CD4-positive, alpha-beta T cell (primary cell): Measurements from ENCODE around the gene RTKN2. TPM values are rescaled to one million over a fixed set of nuclear protein-coding genes. Genes with fewer than 3 reads are reported as not detected.

ENCODE experiments used
- ATAC-seq: fragments of 200-7000 bp; cut with Tn5 transposase; one replicate; pipeline ENCODE4 v1.10.0; 2022; ENCODE audit warnings: mild to moderate bottlenecking; ENCODE audit not compliant: poor library complexity
- CTCF ChIA-PET: fragments of 350-600 bp; sonication (Branson Sonifier 250); formaldehyde crosslinking; loops from one replicate; lab custom pipeline; 2021; ENCODE audit warnings: antibody characterized with exemption, inconsistent platforms; lab: Charles Lee
- POLR2A ChIA-PET: fragments of 350-600 bp; sonication (Branson Sonifier 250); formaldehyde crosslinking; loops from one replicate; lab custom pipeline; 2021; ENCODE audit warnings: antibody characterized with exemption, inconsistent platforms; lab: Charles Lee
- DNase-seq, 14 experiments: peaks; one replicate each; pipeline ENCODE4 v3.0.0-alpha.2; 2013 to 2020; ENCODE audit warnings: mixed read lengths in 2 of 14
- H3K27ac ChIP-seq, 2 donors: one replicate each; pipeline versions ENCODE4 v1.5.1 to v1.7.0; 2013; ENCODE audit warnings: low read length in 2 of 2, low read depth in 1 of 2, mild to moderate bottlenecking in 1 of 2
- H3K27me3 ChIP-seq, 2 experiments: 1 replicate in 1 of 2; 2 replicates in 1 of 2; pipeline versions ENCODE4 v1.6.1 to v1.7.0; 2013; ENCODE audit warnings: low read length in 2 of 2, control low read depth in 1 of 2, mild to moderate bottlenecking in 1 of 2, moderate library complexity in 1 of 2; ENCODE audit not compliant: insufficient read depth in 2 of 2, control insufficient read depth in 1 of 2
- H3K36me3 ChIP-seq: one replicate; pipeline ENCODE4 v1.6.1; 2013; ENCODE audit warnings: low read length, control low read depth; ENCODE audit not compliant: insufficient read depth
- H3K4me1 ChIP-seq: one replicate; pipeline ENCODE4 v1.6.1; 2013; ENCODE audit warnings: low read length, control low read depth; ENCODE audit not compliant: insufficient read depth
- H3K4me3 ChIP-seq: one replicate; pipeline ENCODE4 v1.5.1; 2013; ENCODE audit warnings: mild to moderate bottlenecking, low read length, moderate library complexity
- H3K9me3 ChIP-seq, 2 experiments: 1 replicate in 1 of 2; 2 replicates in 1 of 2; pipeline versions ENCODE4 v1.6.1 to v1.7.0; 2013; ENCODE audit warnings: low read length in 2 of 2, mild to moderate bottlenecking in 2 of 2, control low read depth in 1 of 2, moderate library complexity in 1 of 2; ENCODE audit not compliant: control insufficient read depth in 1 of 2, insufficient read depth in 1 of 2
- H3K27ac Mint-ChIP-seq: one replicate; pipeline ENCODE4 v1.8.0; 2020; ENCODE audit warnings: mixed read lengths
- H3K27me3 Mint-ChIP-seq: one replicate; pipeline ENCODE4 v1.8.0; 2021; ENCODE audit warnings: mixed read lengths
- H3K36me3 Mint-ChIP-seq: one replicate; pipeline ENCODE4 v1.8.0; 2021; ENCODE audit warnings: low read depth, mixed read lengths
- H3K4me1 Mint-ChIP-seq: one replicate; pipeline ENCODE4 v1.8.0; 2021; ENCODE audit warnings: low read depth, mixed read lengths
- H3K4me3 Mint-ChIP-seq: one replicate; pipeline ENCODE4 v1.8.0; 2020; ENCODE audit warnings: mild to moderate bottlenecking, mixed read lengths
- H3K9me3 Mint-ChIP-seq: one replicate; pipeline ENCODE4 v1.8.0; 2020; ENCODE audit warnings: mixed read lengths
- intact Hi-C, 2 experiments: fragments of 100-400 bp; cut with DNase I in 1 of 2; cut with micrococcal nuclease in 1 of 2; formaldehyde crosslinking; loops; one replicate each; pipeline versions ENCODE4 v1.15.1 to v1.9.0; 2023 to 2025; cut with DNase I, micrococcal nuclease
- total RNA-seq, 174 experiments: library from RNA in 2 of 174; stranded (reverse) in 2 of 174; gene quantifications; one replicate each; pipeline ENCODE4 v1.2.3 and lab custom pipeline; 2021 to 2026
- TF ChIP-seq, protein P1 (sequence below): fragments of 200-600 bp; IDR thresholded peaks from one replicate; pipeline ENCODE4 v1.8.0; 2022; ENCODE audit warnings: antibody characterized with exemption, mild to moderate bottlenecking

RTKN2 gene
- total RNA-seq, 2 experiments from 2014 or later = 3.7 to 3.9 TPM

DNA sequence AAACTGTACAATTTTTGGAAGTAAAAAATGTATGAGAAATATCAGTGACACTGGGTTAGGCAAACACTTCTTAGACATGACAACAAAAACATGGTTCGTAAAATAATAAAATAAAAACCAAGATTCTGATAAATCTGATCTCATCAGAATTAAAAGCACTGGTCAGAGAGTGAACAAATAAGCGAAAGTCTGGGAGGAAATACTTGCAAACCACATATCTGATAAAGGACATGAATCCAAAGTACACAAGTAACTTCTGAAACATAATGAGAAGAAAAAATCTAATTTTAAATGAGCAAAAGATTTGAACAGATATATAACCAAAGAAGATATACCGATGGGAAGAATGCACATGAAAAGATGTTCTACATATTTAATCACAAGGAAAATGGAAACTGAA, 91.5 kb downstream of the RTKN2 start:
- TF ChIP-seq, protein P1, sequence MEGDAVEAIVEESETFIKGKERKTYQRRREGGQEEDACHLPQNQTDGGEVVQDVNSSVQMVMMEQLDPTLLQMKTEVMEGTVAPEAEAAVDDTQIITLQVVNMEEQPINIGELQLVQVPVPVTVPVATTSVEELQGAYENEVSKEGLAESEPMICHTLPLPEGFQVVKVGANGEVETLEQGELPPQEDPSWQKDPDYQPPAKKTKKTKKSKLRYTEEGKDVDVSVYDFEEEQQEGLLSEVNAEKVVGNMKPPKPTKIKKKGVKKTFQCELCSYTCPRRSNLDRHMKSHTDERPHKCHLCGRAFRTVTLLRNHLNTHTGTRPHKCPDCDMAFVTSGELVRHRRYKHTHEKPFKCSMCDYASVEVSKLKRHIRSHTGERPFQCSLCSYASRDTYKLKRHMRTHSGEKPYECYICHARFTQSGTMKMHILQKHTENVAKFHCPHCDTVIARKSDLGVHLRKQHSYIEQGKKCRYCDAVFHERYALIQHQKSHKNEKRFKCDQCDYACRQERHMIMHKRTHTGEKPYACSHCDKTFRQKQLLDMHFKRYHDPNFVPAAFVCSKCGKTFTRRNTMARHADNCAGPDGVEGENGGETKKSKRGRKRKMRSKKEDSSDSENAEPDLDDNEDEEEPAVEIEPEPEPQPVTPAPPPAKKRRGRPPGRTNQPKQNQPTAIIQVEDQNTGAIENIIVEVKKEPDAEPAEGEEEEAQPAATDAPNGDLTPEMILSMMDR = no peak
- H3K4me3 ChIP-seq = no peak overlapping the region
- H3K27me3 Mint-ChIP-seq = no peaks in the 10 kb centered on the region
- peaks cover 8% of the 10 kb centered on the region for H3K36me3 Mint-ChIP-seq
- no peaks in the 10 kb centered on the region for H3K27me3 ChIP-seq
- DNase-seq (no peak), ATAC-seq (no peak)
- intact Hi-C loops = no loop called here
- peaks cover 15% of the 10 kb centered on the region for H3K9me3 Mint-ChIP-seq
- POLR2A ChIA-PET = interaction anchor here (0.7 to 1.1 kb wide), 2 partner anchors 39 to 117 kb away, joined by 3 to 4 read pairs; no protein-coding TSS in a partner anchor
- CTCF ChIA-PET = no interaction called here
- H3K27ac Mint-ChIP-seq = peak overlapping the region; percentile 41
- peaks cover 65% of the 10 kb centered on the region for H3K4me1 Mint-ChIP-seq
- no peak overlapping the region for H3K27ac ChIP-seq
- peaks cover 16% of the 10 kb centered on the region for H3K4me1 ChIP-seq
- H3K4me3 Mint-ChIP-seq = no peak overlapping the region
- no peaks in the 10 kb centered on the region for H3K36me3 ChIP-seq
- H3K9me3 ChIP-seq = peaks cover 0 to 3% of the 10 kb centered on the region in 2 experiments

DNA sequence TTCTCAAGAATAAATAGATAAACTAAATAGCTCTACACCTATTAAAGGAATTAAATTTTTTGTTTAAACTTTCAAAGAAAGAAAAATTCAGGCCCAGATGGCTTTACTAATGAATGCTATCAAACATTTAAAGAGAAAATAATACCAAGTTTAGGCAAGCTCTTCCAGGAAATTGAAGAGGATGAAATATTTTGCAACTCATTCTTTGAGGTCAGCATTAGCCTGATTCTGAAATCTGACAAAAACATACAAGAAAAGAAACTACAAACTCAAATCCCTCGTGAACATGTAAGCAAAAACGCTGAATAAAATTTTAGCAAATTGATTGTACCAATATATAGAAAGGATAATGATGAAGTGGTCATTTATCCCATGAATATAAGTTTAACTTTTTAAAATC, 93.4 kb downstream of the RTKN2 start:
- peaks cover under 1% of the 10 kb centered on the region for H3K4me1 ChIP-seq
- H3K4me3 ChIP-seq = no peak overlapping the region
- ChIA-PET POLR2A (no interaction called here), CTCF (no interaction called here)
- H3K27me3 ChIP-seq = no peaks in the 10 kb centered on the region
- peaks cover 47% of the 10 kb centered on the region for H3K4me1 Mint-ChIP-seq
- intact Hi-C loops = no loop called here
- H3K4me3 Mint-ChIP-seq = no peak overlapping the region
- peaks cover 13% of the 10 kb centered on the region for H3K9me3 Mint-ChIP-seq
- no peak overlapping the region for H3K27ac Mint-ChIP-seq
- TF ChIP-seq, protein P1 = no peak
- H3K36me3 ChIP-seq = no peaks in the 10 kb centered on the region
- peaks cover 0 to 3% of the 10 kb centered on the region in 2 experiments for H3K9me3 ChIP-seq
- H3K36me3 Mint-ChIP-seq = peaks cover 8% of the 10 kb centered on the region
- DNase-seq (no peak), ATAC-seq (no peak)
- no peaks in the 10 kb centered on the region for H3K27me3 Mint-ChIP-seq
- H3K27ac ChIP-seq = no peak overlapping the region

DNA sequence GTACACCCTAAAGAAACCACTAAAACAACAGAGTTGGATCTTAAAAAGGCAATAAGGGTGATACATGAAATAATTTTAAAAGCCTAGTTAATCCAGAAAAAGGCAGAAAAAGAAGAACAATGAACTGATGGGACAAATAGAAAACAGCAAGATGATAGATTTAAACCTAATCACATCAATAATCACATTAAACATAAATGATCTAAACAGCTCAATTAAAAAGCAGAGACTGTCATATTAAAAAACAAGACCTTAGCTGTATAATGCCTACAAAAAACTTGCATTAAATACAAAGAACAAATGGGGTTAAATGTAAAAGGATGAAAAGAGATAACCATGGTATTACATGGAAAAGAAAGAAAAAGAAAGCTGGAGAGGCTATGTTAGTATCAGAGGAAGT, 96.2 kb downstream of the RTKN2 start:
- TF ChIP-seq, protein P1 = no peak
- Mint-ChIP-seq H3K27ac (no peak overlapping the region), H3K4me3 (no peak overlapping the region), H3K4me1 (peaks cover 27% of the 10 kb centered on the region), H3K27me3 (no peaks in the 10 kb centered on the region), H3K9me3 (peaks cover 11% of the 10 kb centered on the region), H3K36me3 (peaks cover 8% of the 10 kb centered on the region)
- Histone ChIP-seq H3K27me3 (no peaks in the 10 kb centered on the region), H3K36me3 (no peaks in the 10 kb centered on the region), H3K4me1 (no peaks in the 10 kb centered on the region), H3K9me3 (peaks cover 0 to 3% of the 10 kb centered on the region in 2 experiments), H3K27ac (no peak overlapping the region), H3K4me3 (no peak overlapping the region)
- intact Hi-C loops = no loop called here
- no peak for DNase-seq
- ChIA-PET POLR2A (interaction anchor here (1.0 kb wide), 1 partner anchor 11 kb away, joined by 3 read pairs; no protein-coding TSS in a partner anchor), CTCF (no interaction called here)
- no peak for ATAC-seq
